Glutamatergic neuron (in vitro differentiated cells): ENCODE data around the gene ARHGEF33. TPM values are rescaled to one million over a fixed set of nuclear protein-coding genes. Genes with fewer than 3 reads are reported as not detected.

ENCODE experiments used
- DNase-seq: peaks from one replicate; pipeline ENCODE4 v3.0.0; 2022
- H3K27ac Mint-ChIP-seq: one replicate; pipeline ENCODE4 v1.8.0; 2020; ENCODE audit warnings: mild to moderate bottlenecking, mixed read lengths, inconsistent platforms; ENCODE audit not compliant: unreplicated experiment
- H3K27me3 Mint-ChIP-seq: one replicate; pipeline ENCODE4 v1.8.0; 2020; ENCODE audit warnings: mild to moderate bottlenecking, moderate library complexity, mixed read lengths, inconsistent platforms; ENCODE audit not compliant: unreplicated experiment
- H3K36me3 Mint-ChIP-seq: one replicate; pipeline ENCODE4 v1.8.0; 2020; ENCODE audit warnings: mild to moderate bottlenecking, mixed read lengths, inconsistent platforms; ENCODE audit not compliant: unreplicated experiment
- H3K4me1 Mint-ChIP-seq: one replicate; pipeline ENCODE4 v1.8.0; 2020; ENCODE audit warnings: mild to moderate bottlenecking, low read depth, mixed read lengths, inconsistent platforms; ENCODE audit not compliant: unreplicated experiment
- H3K4me3 Mint-ChIP-seq: one replicate; pipeline ENCODE4 v1.8.0; 2020; ENCODE audit warnings: mild to moderate bottlenecking, mixed read lengths, inconsistent platforms; ENCODE audit not compliant: unreplicated experiment
- H3K9me3 Mint-ChIP-seq: one replicate; pipeline ENCODE4 v1.8.0; 2020; ENCODE audit warnings: mild to moderate bottlenecking, moderate library complexity, mixed read lengths, inconsistent platforms; ENCODE audit not compliant: unreplicated experiment
- CTCF ChIP-seq: fragments of 200-600 bp; sonication (generic); IDR thresholded peaks from one replicate; pipeline ENCODE4 v1.5.0; 2021; ENCODE audit not compliant: partially characterized antibody, unreplicated experiment
- long read RNA-seq: library from polyadenylated mRNA; unstranded; transcript quantifications from one replicate; pipeline ENCODE4 v2.0.0, GENCODE V29; 2020; ENCODE audit not compliant: unreplicated experiment
- total RNA-seq: library from RNA; stranded (reverse); fragmentation: NEBNext Ultra II Directional; extraction: Animal tissue kit (Norgen Biotek cat#: 25700); gene quantifications from one replicate; pipeline ENCODE4 v1.2.1, GENCODE V29; 2021; ENCODE audit not compliant: unreplicated experiment

Gene ARHGEF33
- 1.1 TPM for total RNA-seq
- long read RNA-seq, partial matches to known transcripts = 1 of 1 reads
- long read RNA-seq, other reads (novel, unspliced or antisense) = 0 of 1 reads

GRCh38 chr2:38889575-38889974 lies at the start of gene ARHGEF33:
Gene ARHGEF33 (plus strand): TSS chr2:38889875. CDS start chr2:38919448, 29,573 bp downstream.
- Mint-ChIP-seq H3K36me3 (no peaks in the 10 kb centered on the region), H3K4me3 (no peak within 1 kb of the TSS), H3K27me3 (no peaks in the 10 kb centered on the region), H3K27ac (no peak within 1 kb of the TSS), H3K9me3 (no peaks in the 10 kb centered on the region), H3K4me1 (no peaks in the 10 kb centered on the region)
- no peak for DNase-seq
- TF ChIP-seq CTCF = no peak

GRCh38 chr2:38850045-38850444 lies 39.6 kb upstream of the ARHGEF33 start:
- no peaks in the 10 kb centered on the region for H3K36me3 Mint-ChIP-seq
- TF ChIP-seq CTCF = no peak
- DNase-seq = no peak
- no peaks in the 10 kb centered on the region for H3K27me3 Mint-ChIP-seq
- no peak overlapping the region for H3K27ac Mint-ChIP-seq
- H3K9me3 Mint-ChIP-seq = no peaks in the 10 kb centered on the region
- H3K4me3 Mint-ChIP-seq = no peak overlapping the region
- H3K4me1 Mint-ChIP-seq = no peaks in the 10 kb centered on the region

GRCh38 chr2:38856165-38856564 lies 33.5 kb upstream of the ARHGEF33 start:
- DNase-seq = no peak
- Mint-ChIP-seq H3K27ac (no peak overlapping the region), H3K4me1 (no peaks in the 10 kb centered on the region), H3K4me3 (no peak overlapping the region), H3K36me3 (no peaks in the 10 kb centered on the region), H3K9me3 (no peaks in the 10 kb centered on the region), H3K27me3 (no peaks in the 10 kb centered on the region)
- no peak for TF ChIP-seq CTCF

- Mint-ChIP-seq H3K4me1 (no peaks in the 10 kb centered on the region), H3K9me3 (no peaks in the 10 kb centered on the region), H3K27ac (no peak overlapping the region), H3K36me3 (peaks cover 4% of the 10 kb centered on the region), H3K4me3 (no peak overlapping the region), H3K27me3 (no peaks in the 10 kb centered on the region)
- no peak for TF ChIP-seq CTCF
- no peak for DNase-seq
Measured at GRCh38 chr2:38862476-38862875, 27.2 kb upstream of the ARHGEF33 start.

GRCh38 chr2:38863061-38863695 lies 26.5 kb upstream of the ARHGEF33 start:
- no peaks in the 10 kb centered on the region for H3K9me3 Mint-ChIP-seq
- no peak for DNase-seq
- H3K4me1 Mint-ChIP-seq = no peaks in the 10 kb centered on the region
- H3K36me3 Mint-ChIP-seq = peaks cover 4% of the 10 kb centered on the region
- H3K27me3 Mint-ChIP-seq = no peaks in the 10 kb centered on the region
- no peak for TF ChIP-seq CTCF
- no peak overlapping the region for H3K27ac Mint-ChIP-seq
- no peak overlapping the region for H3K4me3 Mint-ChIP-seq
